NB4 (cell line): ENCODE results near the gene SDK2.

Experiments
- DNase-seq: peaks from one replicate; pipeline ENCODE4 v3.0.0; 2010; ENCODE audit warnings: low read depth
- H3K4me3 ChIP-seq: one replicate; pipeline ENCODE4 v1.5.1; 2011; ENCODE audit warnings: mild to moderate bottlenecking, low read depth, low read length, moderate library complexity
- MYC ChIP-seq: IDR thresholded peaks from 2 replicates; pipeline ENCODE4 v1.6.1; 2011; ENCODE audit warnings: low read depth, low read length
- POLR2A ChIP-seq: IDR thresholded peaks from 2 replicates; pipeline ENCODE4 v1.6.1; 2011; ENCODE audit warnings: mild to moderate bottlenecking; ENCODE audit not compliant: insufficient read length; ENCODE audit errors: extremely low read depth
- TF ChIP-seq, protein P1 (sequence below): IDR thresholded peaks from one replicate; pipeline ENCODE4 v1.5.1; 2012; ENCODE audit warnings: low read depth, low read length
- TF ChIP-seq, protein P2 (sequence below): IDR thresholded peaks from 2 replicates; pipeline ENCODE4 v1.6.1; 2011; ENCODE audit warnings: low read depth, low read length

The SDK2 gene

GRCh38 chr17:73532421-73532901, 111.8 kb downstream of the SDK2 start:
- DNase-seq = no peak
- TF ChIP-seq POLR2A = no peak
- TF ChIP-seq, protein P1, sequence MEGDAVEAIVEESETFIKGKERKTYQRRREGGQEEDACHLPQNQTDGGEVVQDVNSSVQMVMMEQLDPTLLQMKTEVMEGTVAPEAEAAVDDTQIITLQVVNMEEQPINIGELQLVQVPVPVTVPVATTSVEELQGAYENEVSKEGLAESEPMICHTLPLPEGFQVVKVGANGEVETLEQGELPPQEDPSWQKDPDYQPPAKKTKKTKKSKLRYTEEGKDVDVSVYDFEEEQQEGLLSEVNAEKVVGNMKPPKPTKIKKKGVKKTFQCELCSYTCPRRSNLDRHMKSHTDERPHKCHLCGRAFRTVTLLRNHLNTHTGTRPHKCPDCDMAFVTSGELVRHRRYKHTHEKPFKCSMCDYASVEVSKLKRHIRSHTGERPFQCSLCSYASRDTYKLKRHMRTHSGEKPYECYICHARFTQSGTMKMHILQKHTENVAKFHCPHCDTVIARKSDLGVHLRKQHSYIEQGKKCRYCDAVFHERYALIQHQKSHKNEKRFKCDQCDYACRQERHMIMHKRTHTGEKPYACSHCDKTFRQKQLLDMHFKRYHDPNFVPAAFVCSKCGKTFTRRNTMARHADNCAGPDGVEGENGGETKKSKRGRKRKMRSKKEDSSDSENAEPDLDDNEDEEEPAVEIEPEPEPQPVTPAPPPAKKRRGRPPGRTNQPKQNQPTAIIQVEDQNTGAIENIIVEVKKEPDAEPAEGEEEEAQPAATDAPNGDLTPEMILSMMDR = no peak
- TF ChIP-seq, protein P2, sequence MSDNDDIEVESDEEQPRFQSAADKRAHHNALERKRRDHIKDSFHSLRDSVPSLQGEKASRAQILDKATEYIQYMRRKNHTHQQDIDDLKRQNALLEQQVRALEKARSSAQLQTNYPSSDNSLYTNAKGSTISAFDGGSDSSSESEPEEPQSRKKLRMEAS = no peak
- no peak for TF ChIP-seq MYC
- H3K4me3 ChIP-seq = no peak overlapping the region

- H3K4me3 ChIP-seq = no peak overlapping the region
- no peak for DNase-seq
- TF ChIP-seq, protein P2 = no peak
- TF ChIP-seq POLR2A (no peak), MYC (no peak)
- TF ChIP-seq, protein P1 = no peak
These were observed 113.1 kb downstream of the SDK2 start for GRCh38 chr17:73531158-73531557.

- DNase-seq = no peak
- TF ChIP-seq, protein P1 = no peak
- no peak overlapping the region for H3K4me3 ChIP-seq
These were observed 115.6 kb downstream of the SDK2 start for GRCh38 chr17:73528679-73529078.

DNA sequence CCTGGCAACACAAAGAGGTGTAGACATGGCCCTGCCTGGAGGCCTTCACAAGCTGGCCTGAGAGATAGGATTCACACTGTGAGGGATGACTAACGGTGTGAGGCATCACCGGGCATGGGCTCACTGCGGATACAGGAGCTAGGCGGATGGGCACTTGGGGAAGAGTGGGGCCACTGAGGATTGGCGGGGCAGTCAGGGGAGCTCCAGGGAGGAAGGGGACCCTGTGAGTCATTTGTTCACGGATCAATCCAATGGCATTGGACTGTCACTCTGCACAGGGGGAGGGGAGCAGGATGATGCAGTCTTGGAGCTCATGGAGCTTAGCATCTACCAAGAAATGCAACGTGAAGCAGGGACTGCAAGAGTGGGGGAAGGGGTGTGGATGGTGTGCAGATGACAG, 117.3 kb downstream of the SDK2 start:
- TF ChIP-seq POLR2A (no peak), MYC (no peak)
- TF ChIP-seq, protein P1 = no peak
- TF ChIP-seq, protein P2 = no peak
- no peak for DNase-seq
- no peak overlapping the region for H3K4me3 ChIP-seq

DNA sequence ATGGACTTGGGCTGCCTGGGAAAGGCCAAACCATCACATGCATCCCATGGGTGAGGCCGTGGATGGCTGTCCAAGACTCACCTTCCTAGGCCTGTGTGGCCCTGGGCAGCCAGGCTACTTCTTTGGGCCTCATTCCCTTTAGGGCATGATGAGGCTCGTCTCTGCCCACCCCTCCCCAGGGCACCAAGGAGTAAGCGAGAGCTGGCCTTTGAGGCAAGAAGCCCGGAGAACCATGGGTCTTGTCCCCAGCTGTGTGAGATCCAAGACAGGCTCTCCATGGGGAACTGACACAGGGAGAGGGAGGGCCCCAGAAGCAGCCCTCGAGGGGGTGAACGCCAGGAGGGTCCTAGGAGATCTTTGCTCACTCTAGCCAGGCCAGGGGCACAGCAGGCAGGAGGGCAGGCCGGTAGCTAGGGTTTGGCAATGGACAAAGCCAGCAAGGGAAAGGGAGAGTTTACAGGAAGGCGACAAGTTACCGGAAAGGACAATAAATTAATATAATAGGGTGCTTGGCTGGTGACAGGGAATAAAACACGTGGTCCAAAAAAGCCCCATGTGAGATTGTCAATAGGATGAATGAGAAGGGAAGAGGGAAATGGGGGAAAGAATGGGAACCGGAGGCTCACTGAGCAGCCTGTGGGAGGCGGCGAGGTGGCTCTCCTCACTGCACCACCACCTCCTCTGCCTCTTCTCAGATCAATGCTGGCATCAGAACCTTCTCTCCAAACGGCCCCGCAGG, 119.1 kb downstream of the SDK2 start:
- H3K4me3 ChIP-seq = no peak overlapping the region
- no peak for DNase-seq
- no peak for TF ChIP-seq MYC
- TF ChIP-seq POLR2A = no peak
- TF ChIP-seq, protein P1 = no peak
- TF ChIP-seq, protein P2 = no peak
